CD4-positive, alpha-beta T cell treated with Interleukin-21 for 1 hour (primary cell): ENCODE results near the gene MAOB.
"Not testable (repeated sequence)": the region's sequence is repeated elsewhere in the genome, so short reads cannot be mapped to it uniquely, and the experiment has no call there.

ENCODE experiments used
- DNase-seq: peaks from one replicate; pipeline ENCODE4 v3.0.0-alpha.2; 2020

The MAOB gene

DNA sequence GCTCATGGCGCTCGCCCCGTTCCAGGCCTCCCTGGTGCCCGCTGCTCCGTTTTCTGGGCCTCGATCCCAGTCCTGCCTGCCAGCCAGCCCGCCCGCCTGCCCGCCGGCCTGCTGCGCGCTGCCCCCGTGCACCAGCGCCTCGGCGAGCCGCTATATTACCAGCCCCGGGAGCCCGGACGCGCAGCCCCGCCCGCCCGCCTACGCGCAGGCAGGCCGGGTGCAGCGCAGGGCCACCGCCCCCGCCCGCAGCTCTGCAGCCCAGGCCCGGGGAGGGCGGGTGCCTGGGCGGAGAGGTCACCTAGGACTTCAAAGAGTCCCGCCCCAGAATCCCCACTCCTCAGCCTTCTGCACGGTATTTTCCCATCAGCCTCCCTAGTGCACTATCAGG, at the start of gene MAOB:
Gene MAOB, minus strand, starts transcription at position 157 of the 388 bp plus-strand sequence. Its CDS starts 151 bp downstream, at position 6.
- no peak for DNase-seq

DNA sequence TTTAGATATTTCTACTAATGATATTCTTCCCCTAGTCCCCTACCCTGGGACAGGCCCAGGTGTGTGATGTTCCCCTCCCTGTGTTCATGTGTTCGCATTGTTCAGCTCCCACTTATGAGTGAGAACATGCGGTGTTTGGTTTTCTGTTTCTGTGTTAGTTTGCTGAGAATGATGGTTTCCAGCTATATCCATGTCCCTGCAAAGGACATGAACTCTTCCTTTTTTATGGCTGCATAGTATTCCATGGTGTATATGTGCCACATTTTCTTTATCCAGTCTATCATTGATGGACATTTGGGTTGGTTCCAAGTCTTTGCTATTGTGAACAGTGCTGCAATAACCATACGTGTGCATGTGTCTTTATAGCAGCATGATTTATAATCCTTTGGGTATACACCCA, 39.8 kb upstream of the MAOB start:
- not testable (repeated sequence) for DNase-seq

DNA sequence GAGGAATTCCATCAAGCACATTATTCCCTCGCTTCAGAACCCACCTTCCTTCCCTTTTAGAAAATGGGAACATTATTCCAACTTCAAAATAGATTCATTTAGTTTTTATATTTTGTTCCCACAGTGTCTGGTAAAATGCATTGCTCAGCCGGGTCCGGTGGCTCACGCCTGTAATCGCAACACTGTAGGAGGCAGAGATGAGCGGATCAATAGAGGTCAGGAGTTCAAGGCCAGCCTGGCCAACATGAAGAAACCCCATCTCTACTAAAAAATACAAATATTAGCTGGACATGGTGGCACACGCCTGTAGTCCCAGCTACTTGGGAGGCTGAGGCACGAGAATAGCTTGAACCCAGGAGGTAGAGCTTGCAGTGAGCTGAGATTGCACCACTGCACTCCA, 28.5 kb upstream of the MAOB start:
- DNase-seq, result not testable (repeated sequence)

DNA sequence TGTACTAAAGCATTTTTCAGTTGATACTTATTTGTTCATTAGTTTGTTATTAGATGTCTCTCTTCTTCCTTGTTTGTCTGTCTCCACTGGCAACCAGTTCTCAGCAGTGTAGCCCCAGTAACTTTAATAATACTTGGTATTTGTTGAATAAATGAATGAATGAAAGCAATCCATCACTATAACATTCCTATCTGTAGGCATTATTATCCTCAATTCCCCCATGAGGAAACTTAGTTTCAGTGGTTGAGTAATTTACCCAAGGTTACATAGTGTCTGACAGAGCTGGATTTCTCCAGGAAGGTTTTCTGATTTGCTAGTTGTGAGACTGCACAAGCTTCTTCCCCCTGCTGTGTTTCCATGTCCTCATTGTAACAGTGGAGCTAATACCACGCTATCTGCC, 27.8 kb upstream of the MAOB start:
- DNase-seq, result no peak

DNA sequence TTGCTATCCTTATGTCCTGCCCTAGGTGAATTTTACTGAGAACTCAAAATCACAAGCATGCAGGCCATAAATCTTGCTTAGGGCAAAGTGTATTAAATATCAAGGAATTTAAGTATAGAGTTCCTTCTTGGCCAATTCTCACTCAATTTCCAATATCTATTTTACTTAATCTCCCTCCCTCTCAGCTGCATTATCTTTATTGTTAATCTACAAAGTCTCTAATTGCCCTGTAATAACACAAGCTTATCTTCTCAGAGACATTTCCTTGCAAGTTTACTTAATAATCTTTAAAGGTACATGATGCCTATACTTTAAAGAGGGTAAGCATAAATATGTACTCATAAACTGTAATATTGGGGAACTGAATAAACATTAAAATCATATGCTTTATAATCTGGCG, 26.9 kb upstream of the MAOB start:
- no peak for DNase-seq

DNA sequence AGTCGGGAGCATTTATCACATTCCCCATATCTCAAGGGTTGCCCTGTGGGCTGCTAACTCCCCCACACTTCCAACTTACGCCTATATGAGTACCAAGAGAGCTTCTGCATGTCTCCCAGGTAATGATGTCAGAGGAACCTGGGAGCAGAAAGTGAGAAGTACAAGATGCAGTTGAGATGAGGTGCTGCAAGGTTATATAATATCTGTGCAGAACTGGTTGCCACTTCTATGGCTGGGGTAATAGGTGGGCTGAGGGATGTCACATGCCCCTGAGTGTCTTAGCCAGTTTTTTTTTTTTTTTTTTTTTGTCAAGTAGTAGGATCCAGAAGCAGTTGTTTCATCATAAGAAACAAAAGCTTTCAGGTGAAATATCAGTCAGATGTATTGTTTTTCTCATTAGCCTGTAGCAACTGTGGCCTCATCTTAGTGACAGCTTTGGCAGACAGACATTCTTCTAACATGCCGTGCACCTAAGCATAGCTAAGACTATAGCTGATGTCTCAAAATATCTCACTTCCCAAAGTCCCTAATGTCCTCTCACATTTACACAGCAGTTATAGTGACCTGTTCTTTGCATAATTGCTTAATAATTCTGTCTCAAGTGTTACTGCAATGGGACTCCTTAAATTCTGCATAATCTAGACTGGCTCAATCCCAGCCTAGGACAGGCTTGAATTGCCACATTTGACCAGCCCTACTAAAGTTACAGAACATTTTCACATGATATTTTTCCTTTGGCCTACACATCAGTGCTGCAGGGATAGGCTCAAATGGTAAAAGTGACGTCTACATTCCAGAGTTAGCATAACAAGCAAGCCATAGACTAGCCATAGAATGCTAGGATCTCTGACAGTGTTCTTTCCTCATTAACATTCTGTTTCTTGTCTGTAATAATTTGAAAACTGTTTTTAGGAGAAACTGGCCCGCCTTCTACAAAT, 17.9 kb upstream of the MAOB start:
- DNase-seq, result no peak

DNA sequence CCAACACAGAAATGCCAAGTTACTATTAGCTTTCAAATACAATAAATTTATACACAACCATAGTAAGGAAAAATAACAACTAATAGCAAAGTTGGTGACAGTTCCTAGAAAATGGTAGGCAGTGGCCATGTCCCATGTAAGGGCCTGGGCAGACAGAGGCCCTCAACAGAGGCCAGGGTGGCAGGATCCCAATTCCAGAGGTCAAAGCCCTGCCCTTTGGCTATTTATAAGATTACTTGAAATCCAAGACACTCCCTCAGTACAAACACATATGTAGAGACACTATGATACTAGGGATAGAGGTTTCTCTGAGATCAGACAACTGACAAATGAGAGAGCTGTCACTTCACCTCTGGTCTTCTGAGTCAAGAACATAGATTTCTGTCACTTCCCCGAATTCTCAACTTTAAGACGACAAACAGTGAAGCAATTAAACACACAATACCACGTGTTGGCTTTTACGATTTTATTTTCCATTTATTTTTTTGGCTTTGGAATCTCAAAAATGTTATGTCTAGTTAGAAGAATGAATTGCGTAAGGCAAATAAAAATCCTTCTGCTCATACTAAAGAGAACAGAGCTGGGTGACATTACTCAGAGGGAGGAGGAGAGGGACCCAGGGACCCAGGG, 16.3 kb upstream of the MAOB start:
- DNase-seq, result no peak

DNA sequence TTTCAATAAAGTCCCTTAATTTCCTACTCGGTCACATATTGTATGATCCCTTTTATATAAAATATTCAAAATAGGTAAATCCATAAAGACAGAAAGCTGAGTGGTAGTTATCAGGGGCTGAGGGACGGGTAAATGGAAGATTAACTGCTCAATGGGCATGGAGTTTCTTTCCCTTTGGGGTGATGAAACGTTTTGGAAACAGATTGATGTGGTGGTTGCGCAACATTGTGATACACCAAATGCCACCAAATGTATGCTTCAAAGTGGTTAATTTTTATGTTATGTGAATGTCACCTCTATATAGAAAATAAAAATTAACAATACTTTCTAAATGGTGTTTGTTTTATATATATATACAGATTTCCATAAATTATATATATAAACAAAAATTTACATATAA, 15.0 kb upstream of the MAOB start:
- no peak for DNase-seq

DNA sequence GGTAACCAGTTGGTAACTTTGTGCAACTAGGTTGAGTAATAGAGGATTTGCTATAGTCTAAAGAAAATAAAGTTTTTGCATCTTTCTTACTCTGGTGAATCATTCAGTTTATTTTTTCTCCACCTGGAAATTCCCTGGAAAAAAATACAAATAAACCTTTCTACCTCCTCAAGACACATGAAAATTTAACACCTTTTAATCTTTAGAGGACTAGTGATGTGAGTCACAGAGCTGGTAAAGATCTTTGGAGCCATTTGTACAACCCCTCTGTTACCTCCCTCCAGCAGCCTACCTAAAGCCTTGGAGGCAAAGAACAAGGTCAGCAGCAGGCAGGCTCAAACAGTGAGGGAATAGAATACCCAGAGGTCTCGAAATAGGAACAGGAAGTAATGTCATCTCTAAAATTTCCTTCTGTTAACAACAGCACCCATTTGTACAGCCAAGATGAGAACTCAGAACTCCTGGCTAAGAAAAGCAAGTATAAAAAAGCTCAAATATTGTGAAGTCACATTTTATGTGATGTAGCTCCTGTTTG, 10.2 kb upstream of the MAOB start:
- DNase-seq, result no peak

DNA sequence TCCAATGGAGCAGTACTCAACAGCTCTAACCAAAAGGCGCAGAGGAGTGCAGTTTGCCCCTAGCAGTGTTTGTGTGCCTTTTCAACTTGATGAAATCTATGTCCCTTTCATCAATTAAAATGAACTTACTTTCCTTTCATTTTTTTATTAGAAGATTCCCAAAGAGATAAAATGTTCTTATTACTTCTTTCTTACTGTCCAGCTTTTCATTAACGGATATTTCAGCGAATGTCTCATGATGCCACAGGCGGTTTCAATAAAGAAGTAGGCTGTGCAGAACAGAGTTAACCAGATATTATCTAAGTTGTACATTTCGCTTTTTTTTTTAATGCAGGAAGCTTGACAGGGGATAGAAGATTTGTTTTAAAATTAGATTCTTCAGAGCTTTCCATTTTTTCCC, 3.4 kb upstream of the MAOB start:
- DNase-seq, result no peak

DNA sequence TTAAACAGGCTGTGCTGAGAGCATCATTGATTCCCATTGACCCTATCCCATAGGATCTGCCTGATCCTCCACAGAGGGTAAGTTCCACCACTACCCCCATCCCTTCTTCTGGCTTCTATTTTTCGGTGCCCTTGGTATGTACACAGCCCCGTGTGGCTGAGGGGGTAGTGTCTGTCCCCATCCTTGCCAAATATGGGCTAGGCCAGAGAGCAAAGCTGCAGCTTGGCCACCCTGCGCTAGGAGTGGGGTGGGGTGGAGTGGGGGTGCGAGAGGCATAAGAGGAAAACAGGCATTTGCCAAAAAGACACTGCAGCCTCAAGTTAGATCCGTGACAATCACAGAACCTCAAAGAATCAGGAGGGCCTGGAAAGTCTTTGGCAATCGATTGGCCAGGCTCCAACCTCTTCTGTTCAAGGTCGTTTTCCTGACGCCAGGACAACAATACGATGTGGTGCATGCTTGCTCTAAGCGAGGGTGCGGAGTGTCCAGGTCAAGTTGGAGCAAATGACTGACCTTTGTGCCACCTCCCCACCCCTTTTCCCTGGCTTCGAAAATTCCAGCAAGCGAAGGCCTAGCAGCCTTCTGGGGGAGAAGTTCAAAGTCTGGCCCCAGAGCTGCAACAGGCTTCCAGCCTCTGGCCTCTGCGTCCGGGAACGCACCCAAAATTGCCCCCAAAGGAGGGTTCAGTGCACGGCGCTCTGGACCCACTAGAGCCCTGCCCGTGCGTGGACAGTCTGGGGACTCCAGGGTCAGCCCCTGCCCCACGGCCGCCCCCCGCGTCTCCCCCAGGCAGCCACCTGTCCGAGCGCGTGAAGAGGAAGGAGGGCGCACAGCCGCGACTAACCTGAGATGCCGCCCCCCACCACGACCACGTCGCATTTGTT, 598 bp downstream of the MAOB start:
- no peak for DNase-seq

DNA sequence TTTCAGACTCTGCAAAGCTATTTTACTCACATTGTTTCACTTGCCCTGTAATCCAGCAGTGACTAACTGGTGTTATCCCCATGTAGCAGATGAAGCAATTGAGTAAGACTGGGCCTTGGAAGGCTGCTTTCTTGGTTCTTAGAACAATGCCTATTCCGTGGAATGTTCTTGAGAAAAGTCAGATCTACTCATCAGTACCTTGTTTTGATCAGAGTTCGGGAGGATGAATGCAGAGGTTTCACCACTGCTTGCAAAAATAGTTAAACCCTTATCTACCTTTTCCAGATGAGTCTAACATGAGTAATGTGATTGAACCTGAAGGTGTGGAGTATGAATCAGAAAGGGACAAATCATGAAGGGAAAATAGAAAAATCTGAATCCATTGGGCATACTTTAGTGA, 1.8 kb downstream of the MAOB start:
- DNase-seq, result no peak

DNA sequence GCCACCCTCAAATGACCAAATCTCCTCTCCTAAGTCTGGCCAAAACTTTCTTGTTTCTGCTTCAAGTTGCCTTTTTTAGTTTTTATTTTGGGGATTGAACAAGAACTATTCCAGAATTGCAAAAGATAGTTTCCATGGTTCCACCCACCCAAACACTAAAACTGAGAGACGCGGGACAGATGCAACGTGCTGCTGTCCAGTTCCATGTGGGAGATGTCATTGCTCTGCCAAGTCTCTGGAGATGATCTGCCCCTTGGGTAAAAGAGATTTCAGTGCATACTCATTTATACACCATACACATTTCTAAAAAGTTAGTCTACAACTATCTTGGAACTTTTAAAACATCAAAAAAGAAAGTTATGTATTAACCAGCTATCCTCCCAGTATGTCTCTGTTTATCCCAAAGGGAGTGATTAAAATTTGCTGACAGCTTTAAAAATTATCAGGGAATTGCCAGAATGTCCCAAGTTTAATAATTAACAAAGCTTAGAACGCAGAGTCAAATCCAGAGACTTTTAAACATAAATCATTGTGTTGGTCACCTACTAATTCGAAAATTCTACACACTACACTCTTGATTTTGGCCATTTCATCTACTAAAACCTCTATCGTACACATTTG, 3.2 kb downstream of the MAOB start:
- DNase-seq, result no peak

DNA sequence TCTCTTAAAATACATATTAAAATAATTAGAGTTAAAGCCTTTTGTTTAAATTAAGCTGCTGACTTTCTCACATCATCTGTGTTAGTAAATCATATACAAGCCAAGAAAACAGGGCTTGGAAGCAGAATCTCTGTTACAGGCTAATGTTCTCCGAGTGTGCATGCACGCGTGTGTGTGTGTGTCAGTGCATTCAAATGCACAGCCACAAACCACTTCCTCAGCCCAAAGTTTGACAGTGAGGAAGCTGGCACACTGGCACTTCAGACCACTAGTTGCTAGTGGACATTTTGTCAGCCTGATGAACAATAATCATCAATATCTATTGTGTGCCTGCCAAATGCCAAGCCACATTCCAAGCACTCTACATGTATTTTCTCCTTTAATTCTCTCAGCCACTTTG, 5.6 kb downstream of the MAOB start:
- DNase-seq, result no peak

DNA sequence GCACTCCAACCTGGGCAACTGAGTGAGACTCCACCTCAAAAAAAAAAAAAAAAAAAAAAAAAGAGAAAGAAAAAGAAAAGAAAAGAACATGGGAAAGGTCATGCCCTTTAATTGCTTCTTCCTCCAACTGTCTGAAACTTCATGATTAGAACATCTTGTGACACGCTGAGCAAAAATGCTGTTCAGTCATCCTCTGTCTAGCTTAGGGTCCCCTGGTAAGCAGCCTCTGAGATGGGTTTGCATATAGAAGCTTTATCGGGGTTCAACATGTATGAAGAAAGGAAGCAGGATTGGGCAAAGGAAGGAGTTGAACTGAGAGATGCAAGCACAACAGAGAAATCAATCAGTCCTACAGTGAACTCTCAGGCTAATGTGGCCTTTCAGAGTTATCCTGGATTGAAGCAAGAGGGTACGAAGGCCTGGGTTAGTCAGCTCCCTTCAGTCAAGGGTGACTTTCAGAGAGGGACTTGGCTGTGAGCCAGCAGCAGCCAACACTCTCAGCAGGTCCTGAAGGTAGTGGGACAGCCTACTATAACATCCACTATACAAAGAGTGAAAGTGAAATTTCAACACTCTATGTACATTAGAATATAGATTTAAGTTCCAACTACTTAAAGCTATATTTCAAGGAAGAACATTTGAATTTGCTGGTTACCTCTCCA, 11.4 kb downstream of the MAOB start:
- no peak for DNase-seq

DNA sequence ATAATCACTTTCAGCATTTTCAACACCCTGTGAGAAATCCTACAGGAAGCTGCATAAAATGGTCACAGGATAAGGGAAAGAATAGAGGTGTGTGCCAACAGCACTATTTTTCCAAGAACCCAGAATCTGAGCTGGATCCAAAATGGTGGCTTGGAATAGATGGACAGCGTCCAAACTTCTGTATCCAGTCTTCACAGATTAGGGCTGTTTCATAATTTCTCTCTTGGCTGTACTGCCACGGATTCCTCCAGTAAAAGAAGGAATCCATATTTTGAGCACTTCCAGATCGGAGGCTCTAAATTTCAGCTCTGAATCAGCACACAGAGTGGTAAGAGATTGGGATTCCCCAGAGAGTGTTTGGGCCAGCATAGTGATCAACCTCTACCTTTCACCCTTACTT, 12.2 kb downstream of the MAOB start:
- no peak for DNase-seq

DNA sequence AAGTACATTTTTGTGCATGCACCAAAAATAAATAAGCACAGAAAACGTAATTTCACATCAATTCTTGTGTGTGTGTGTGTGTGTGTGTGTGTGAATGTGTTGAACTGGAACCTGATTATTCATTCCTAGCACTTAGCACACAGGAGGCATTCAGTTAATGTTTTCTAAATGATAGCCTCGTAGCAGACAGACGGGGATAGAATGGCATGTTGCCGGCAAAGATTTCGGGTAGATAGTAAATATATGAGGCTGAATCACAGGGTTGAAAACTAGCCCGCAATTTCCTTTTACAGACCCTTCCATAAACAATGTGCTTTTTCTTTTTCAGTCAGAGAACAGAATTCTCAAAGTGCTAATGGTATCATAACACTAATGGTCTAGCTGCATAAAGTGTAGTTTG, 13.5 kb downstream of the MAOB start:
- DNase-seq, result no peak

DNA sequence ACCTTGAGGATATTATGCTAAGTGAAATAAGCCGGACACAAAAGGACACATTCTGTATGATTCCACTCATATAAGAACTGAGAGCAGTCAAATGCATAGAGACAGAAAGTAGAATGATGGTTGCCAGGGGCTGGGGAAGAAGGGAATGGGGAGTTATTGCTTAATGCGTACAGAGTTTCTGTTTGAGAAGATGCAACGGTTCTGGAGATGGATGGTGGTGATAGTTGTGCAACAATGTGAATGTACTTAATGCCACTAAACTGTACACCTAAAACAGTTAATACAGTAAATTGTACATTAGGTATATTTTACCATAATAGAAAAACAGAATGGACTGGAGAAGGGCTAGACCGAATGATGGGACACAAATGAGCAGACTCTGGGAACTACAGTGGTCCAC, 15.8 kb downstream of the MAOB start:
- DNase-seq, result no peak

DNA sequence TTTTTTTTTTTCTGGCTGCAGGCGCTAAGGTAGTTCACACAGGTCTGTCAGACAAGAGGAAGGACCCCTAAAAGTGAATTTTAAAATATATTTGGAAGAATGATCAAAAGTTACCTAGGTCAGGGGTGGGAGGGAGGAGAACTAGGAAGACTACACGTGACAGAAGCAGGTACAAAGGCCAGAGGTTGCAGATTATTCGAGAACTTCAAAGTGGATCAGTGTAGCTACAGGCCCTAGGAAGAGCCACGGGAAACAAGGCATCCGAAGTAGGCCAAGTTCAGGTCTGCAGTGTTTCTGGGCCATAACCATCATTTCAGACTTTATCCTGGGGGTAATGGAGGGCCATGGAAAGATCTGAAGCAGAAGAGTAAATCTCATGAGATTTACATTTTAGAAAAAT, 16.5 kb downstream of the MAOB start:
- no peak for DNase-seq

DNA sequence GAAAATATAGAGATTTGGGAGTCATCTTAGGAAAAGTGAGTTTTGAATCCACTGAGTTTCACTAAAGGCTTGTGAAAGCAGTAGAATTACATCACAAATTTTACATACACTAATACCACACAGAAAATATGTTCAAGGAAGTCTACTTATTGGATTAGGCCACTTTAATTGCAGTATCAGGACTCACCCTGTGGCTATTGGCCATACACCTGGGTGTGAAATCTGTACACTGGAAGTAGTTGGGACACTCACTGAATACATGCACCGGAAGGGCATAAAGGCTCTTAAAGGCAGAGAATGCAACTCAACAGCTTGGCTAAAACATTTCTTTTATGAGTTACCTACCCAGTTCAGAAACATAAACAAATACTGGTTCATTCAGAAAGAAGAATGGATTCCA, 19.8 kb downstream of the MAOB start:
- DNase-seq, result no peak

DNA sequence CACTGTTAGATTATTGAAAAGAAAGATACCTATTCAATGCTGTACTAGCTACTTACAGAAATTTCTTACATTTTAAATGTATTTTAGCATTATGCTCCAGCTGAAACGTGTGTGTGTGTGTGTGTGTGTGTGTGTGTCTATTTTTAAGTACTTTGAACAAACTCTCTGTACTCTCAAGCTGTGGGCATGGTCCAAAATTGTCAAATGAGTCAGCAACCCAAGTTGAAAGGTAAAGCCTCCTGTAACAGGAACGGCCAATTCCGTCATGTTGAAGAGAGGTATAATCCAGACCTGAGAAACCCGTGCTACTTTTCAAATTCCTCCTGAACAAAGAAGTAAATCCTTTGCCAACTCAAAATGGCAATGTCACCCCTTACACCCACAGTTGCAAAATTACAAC, 20.5 kb downstream of the MAOB start:
- no peak for DNase-seq
